ENCODE results near the gene MVP. TPM values are rescaled to one million over a fixed set of nuclear protein-coding genes. Genes with fewer than 3 reads are reported as not detected.

The MVP gene
- total RNA-seq, 4 donors from 2014 or later = 40.3 to 77.5 (median 47.6) TPM

DNA sequence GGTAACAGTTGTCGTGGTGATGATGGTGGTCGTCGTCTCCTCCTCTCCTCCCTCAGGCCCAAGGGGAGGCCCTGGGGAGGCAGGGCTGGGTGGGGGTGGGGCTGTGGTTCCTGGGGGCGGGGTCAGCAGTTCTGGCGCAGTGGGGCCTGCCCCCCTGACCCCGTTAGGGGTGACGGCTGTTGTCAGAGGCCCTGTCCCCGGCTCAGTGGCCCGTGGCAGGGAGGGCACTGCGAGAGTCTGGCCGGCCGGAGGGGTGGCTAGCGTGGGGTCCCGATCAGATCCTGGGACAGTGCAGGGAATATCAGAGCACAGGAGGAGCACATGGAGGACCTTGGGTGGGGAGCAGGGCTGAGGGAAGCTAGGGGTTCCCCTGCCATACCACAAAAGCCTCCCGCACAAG lies 76.6 kb downstream of the MVP start:
- peaks cover 0 to 5% of the 10 kb centered on the region in 2 donors for H3K4me1 ChIP-seq
- peaks cover 32 to 41% (median 38%) of the 10 kb centered on the region in 3 donors for H3K27me3 ChIP-seq
- DNase-seq (no peak), ATAC-seq (no peak)
- no peak overlapping the region for H3K27ac ChIP-seq
- no peaks in the 10 kb centered on the region for H3K9me3 ChIP-seq
- no peaks in the 10 kb centered on the region for H3K36me3 ChIP-seq
- H3K4me3 ChIP-seq = no peak overlapping the region
- intact Hi-C loops (cut with DNase I; ENCODE audit: low total_unique reads) (no loop called here), in situ Hi-C loops (cut with MboI; ENCODE audit: low sequenced_read_pairs in 4 of 4) (no loop called here)
- TF ChIP-seq POLR2A (IDR thresholded peaks at IDR 0.05) = no peak
- TF ChIP-seq, protein P1, sequence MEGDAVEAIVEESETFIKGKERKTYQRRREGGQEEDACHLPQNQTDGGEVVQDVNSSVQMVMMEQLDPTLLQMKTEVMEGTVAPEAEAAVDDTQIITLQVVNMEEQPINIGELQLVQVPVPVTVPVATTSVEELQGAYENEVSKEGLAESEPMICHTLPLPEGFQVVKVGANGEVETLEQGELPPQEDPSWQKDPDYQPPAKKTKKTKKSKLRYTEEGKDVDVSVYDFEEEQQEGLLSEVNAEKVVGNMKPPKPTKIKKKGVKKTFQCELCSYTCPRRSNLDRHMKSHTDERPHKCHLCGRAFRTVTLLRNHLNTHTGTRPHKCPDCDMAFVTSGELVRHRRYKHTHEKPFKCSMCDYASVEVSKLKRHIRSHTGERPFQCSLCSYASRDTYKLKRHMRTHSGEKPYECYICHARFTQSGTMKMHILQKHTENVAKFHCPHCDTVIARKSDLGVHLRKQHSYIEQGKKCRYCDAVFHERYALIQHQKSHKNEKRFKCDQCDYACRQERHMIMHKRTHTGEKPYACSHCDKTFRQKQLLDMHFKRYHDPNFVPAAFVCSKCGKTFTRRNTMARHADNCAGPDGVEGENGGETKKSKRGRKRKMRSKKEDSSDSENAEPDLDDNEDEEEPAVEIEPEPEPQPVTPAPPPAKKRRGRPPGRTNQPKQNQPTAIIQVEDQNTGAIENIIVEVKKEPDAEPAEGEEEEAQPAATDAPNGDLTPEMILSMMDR (IDR thresholded peaks at IDR 0.05 in 4 of 5, conservative IDR thresholded peaks at IDR 0.05 in 1 of 5) = no peak

DNA sequence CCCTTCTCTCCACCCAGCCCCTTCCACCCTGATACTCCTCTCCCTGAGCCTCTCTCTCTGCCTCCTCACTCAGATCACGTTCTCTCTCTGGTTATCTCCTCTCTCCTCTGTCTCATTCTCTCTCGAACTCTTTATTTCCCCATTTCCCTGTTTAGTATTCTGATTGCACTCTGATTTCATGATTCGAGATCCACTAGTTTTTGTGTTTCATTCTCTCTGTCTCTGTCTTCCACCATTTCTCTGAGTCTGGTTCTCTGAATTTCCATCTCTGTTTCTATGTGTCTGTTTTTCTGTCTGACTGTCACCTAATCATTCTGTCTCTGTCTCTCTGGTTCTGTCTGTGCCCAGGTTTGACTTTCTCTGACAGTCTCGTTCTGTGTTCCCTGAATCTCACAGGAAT lies 77.1 kb downstream of the MVP start:
- Histone ChIP-seq H3K36me3 (no peaks in the 10 kb centered on the region), H3K27me3 (peaks cover 35 to 42% (median 38%) of the 10 kb centered on the region in 3 donors), H3K27ac (no peak overlapping the region), H3K9me3 (no peaks in the 10 kb centered on the region), H3K4me3 (no peak overlapping the region), H3K4me1 (peaks cover 0 to 5% of the 10 kb centered on the region in 2 donors)
- ATAC-seq (no peak), DNase-seq (no peak)
- TF ChIP-seq, protein P1 (IDR thresholded peaks at IDR 0.05 in 4 of 5, conservative IDR thresholded peaks at IDR 0.05 in 1 of 5) = no peak
- no peak for TF ChIP-seq POLR2A (IDR thresholded peaks at IDR 0.05)
- in situ Hi-C loops (cut with MboI; ENCODE audit: low sequenced_read_pairs in 4 of 4) = no loop called here
- intact Hi-C loops (cut with DNase I; ENCODE audit: low total_unique reads) = no loop called here

Other genes starting within 250 kb of the MVP start
- under 1 TPM in 3 of 4 donors, not detected in 1; 0.12 to 0.88 (median 0.84) TPM for gene SPN, start 157.2 kb upstream of the MVP start, total RNA-seq
- gene QPRT, start 141.3 kb upstream of the MVP start, total RNA-seq = 1 to 10 TPM in 2 of 4 donors, under 1 TPM in 2; 0.78 to 2.5 (median 1.5) TPM
- gene C16orf54, start 74.5 kb upstream of the MVP start, total RNA-seq = under 1 TPM in 2 of 4 donors, not detected in 2; 0.26 to 0.31 TPM
- gene ZG16, start 42.2 kb upstream of the MVP start, total RNA-seq = 1 to 10 TPM in 1 of 4 donors, not detected in 3; 1.7 TPM
- 10 to 100 TPM in 3 of 4 donors, 1 to 10 TPM in 1; 9.0 to 13.9 (median 12.8) TPM for gene KIF22, start 29.7 kb upstream of the MVP start, total RNA-seq
- 100 to 1,000 TPM in 2 of 4 donors, 10 to 100 TPM in 2; 68.7 to 145 (median 96.4) TPM for gene MAZ, start 13.9 kb upstream of the MVP start, total RNA-seq
- gene PRRT2, start 8.3 kb upstream of the MVP start, total RNA-seq = 1 to 10 TPM in 1 of 4 donors, not detected in 3; 3.5 TPM
- 10 to 100 TPM; 15.5 to 29.2 (median 21.7) TPM for gene PAGR1, start 4.3 kb upstream of the MVP start, total RNA-seq
- gene CDIPT, start 42.8 kb downstream of the MVP start, total RNA-seq = 10 to 100 TPM; 35.5 to 71.8 (median 55.7) TPM
- gene SEZ6L2, start 79.1 kb downstream of the MVP start, total RNA-seq = 1 to 10 TPM in 1 of 4 donors, under 1 TPM in 3; 0.20 to 1.7 (median 0.56) TPM
- not detected for gene ASPHD1, start 80.0 kb downstream of the MVP start, total RNA-seq
- gene KCTD13, start 105.8 kb downstream of the MVP start, total RNA-seq = 1 to 10 TPM; 3.7 to 8.6 (median 6.3) TPM
- gene TMEM219, start 141.6 kb downstream of the MVP start, total RNA-seq = 100 to 1,000 TPM in 1 of 4 donors, 10 to 100 TPM in 3; 48.1 to 120 (median 60.2) TPM
- 10 to 100 TPM; 15.9 to 31.0 (median 22.1) TPM for gene TAOK2, start 153.4 kb downstream of the MVP start, total RNA-seq
- 10 to 100 TPM; 13.5 to 25.6 (median 17.2) TPM for gene HIRIP3, start 175.2 kb downstream of the MVP start, total RNA-seq
- 10 to 100 TPM; 45.4 to 74.8 (median 55.5) TPM for gene INO80E, start 175.8 kb downstream of the MVP start, total RNA-seq
- not detected for gene DOC2A, start 190.6 kb downstream of the MVP start, total RNA-seq
- not detected for gene C16orf92, start 202.7 kb downstream of the MVP start, total RNA-seq
- under 1 TPM in 1 of 4 donors, not detected in 3; 0.27 TPM for gene TLCD3B, start 210.8 kb downstream of the MVP start, total RNA-seq
- over 10,000 TPM in 1 of 4 donors, 1,000 to 10,000 TPM in 3; 6,096 to 10,805 (median 7,093) TPM for gene ALDOA, start 245.3 kb downstream of the MVP start, total RNA-seq